ENCODE data around the gene ZYG11B. TPM values are rescaled to one million over a fixed set of nuclear protein-coding genes. Genes with fewer than 3 reads are reported as not detected.

The ZYG11B gene
- total and polyA plus RNA-seq, 3 experiments from 2014 or later = 11.2 to 11.9 (median 11.5) TPM

DNA sequence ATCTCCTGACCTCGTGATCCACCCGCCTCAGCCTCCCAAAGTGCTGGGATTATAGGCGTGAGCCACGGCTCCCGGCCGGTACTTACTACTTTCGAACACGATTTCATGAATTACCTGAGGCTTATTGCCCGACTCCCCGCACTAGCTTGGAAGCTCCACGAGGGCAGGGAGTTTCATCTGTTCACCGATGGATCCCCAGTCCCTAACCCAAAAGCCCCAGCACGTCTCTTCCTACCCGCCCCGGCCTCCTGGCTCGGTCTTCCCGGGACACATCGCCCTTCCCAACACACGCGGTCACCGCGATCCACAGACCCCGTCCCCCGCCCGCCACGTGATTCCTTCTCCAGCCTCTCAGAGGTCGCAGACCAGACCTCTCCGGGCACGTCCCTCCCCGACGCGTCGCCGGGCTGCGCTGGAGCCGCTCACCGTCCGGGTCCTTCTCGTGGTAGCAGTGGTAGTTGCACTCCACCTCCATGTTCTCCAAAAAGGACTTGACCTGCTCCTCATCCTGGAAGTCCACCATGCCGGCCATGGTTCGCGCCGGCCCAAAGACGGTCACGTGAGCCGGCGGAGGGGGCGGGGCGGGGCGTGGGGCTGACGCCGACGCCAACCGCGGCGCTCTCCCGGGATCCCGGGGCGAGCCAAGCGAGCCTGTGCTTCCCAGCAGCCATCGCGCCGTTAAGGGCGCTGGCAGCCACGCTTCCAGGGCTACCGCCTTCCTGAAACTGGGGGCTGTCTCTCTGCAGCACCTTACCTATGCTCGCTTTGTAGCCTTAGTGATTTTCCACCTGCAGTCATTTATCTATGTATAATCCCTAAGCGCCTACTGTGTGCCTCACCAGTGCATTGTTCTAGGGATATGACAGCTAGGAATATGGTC, 28.2 kb upstream of the ZYG11B start, which contains the start of gene COA7:
Gene COA7 (minus strand): TSS at position 553 of the 880 bp plus-strand sequence. CDS start 21 bp downstream, at position 532.
- H3K27ac ChIP-seq (ENCODE audit: low read depth, low read length) = peak within 1 kb of the TSS; percentile 80

DNA sequence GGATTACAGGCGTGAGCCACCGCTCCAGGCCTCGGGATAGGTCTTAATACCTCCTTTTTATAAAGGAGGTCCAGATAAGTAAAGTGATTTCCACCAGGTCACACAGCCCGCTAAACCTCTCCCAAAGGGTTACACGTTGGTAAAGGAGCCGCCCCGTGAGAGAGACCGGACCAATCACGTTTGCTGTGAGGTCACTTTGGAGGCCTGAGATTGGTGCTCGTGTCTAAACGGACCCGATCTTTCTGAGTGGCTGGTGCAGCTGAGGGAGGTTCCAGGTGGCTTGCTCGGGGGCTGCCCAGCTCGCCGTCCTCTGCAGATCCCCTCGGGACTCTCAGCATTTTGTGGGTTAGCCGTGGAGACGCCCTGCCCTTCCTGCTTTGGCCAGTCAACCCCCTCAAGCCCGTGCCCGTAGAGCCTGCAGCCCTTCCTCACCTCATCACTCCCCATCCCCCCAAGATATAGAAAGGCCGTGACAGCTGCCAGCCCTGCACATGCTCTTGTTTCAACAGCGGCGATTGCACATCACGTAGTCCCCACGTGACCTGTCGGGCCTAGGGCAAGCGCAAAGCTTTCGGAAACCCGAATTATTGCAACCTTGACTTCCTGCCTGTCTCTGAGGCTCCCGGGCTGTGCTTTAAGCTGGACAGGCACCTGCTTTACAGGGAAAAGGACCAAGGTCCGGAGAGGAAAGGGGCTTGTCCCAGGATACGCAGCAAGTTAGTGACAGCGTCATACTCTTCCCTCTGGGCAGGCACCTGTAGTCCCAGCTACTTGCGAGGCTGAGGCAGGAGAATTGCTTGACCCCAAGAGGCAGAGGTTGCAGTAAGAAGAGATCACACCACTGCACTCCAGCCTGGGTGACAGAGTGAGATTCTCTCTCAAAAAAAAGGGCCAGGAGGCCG, 23.1 kb upstream of the ZYG11B start:
- H3K9me3 ChIP-seq (ENCODE audit: low read length) = no peaks in the 10 kb centered on the region
- peaks cover 21 to 32% (median 26%) of the 10 kb centered on the region in 3 donors for H3K4me1 Mint-ChIP-seq
- DNase-seq = peak; percentile 62 to 87 (median 79)
- H3K27me3 ChIP-seq (ENCODE audit: insufficient read depth, low read length, poor library complexity, severe bottlenecking) = no peaks in the 10 kb centered on the region
- peak overlapping the region; percentile 73 to 94 (median 90) for H3K4me3 Mint-ChIP-seq
- no peaks in the 10 kb centered on the region for H3K36me3 ChIP-seq (ENCODE audit: insufficient read depth, low read length)
- ChIA-PET POLR2A (interaction anchor here (1.0 to 1.9 kb wide), 3 partner anchors 8 to 25 kb away, joined by 5 to 15 read pairs (median 13); partner anchors contain the start of gene ZYG11B), CTCF (interaction anchor here (0.9 to 1.6 kb wide), 2 partner anchors 17 to 219 kb away, joined by 3 to 7 read pairs; partner anchors contain the start of gene ECHDC2)
- peak overlapping the region; percentile 76 to 99 (median 95) for H3K27ac Mint-ChIP-seq
- no peaks in the 10 kb centered on the region for H3K9me3 Mint-ChIP-seq
- peaks cover 0 to 4% (median 0%) of the 10 kb centered on the region in 3 donors for H3K36me3 Mint-ChIP-seq
- peak overlapping the region; percentile 40 for H3K4me3 ChIP-seq (ENCODE audit: low read length)
- H3K27me3 Mint-ChIP-seq = peaks cover under 1 to 2% of the 10 kb centered on the region in 2 donors
- H3K27ac ChIP-seq (ENCODE audit: low read depth, low read length) = peak overlapping the region; percentile 61
- peaks cover 16% of the 10 kb centered on the region for H3K4me1 ChIP-seq (ENCODE audit: insufficient read depth, low read length)

More for the DNA sequence above, 28.2 kb upstream of the ZYG11B start, which contains the start of gene COA7:
- ChIA-PET POLR2A (interaction anchor here (0.6 to 0.9 kb wide), 2 partner anchors 28 to 84 kb away, joined by 3 read pairs; partner anchors contain the start of gene ZYG11B), CTCF (interaction anchor here (1.8 to 2.8 kb wide), 2 partner anchors 12 to 29 kb away, joined by 5 to 8 read pairs; partner anchors contain the start of gene ZYG11B)
- no peaks in the 10 kb centered on the region for H3K36me3 ChIP-seq (ENCODE audit: insufficient read depth, low read length)
- H3K27me3 Mint-ChIP-seq = no peaks in the 10 kb centered on the region
- H3K4me1 ChIP-seq (ENCODE audit: insufficient read depth, low read length) = peaks cover 16% of the 10 kb centered on the region
- peaks cover 20 to 33% (median 22%) of the 10 kb centered on the region in 3 donors for H3K4me1 Mint-ChIP-seq
- peak; percentile 52 to 70 (median 58) for DNase-seq
- no peaks in the 10 kb centered on the region for H3K9me3 Mint-ChIP-seq
- H3K36me3 Mint-ChIP-seq = peaks cover 0 to 7% (median 0%) of the 10 kb centered on the region in 3 donors
- H3K27ac Mint-ChIP-seq = peak within 1 kb of the TSS; percentile 73 to 93 (median 92)
- H3K27me3 ChIP-seq (ENCODE audit: insufficient read depth, low read length, poor library complexity, severe bottlenecking) = no peaks in the 10 kb centered on the region
- peak within 1 kb of the TSS; percentile 84 to 96 (median 92) for H3K4me3 Mint-ChIP-seq
- H3K4me3 ChIP-seq (ENCODE audit: low read length) = peak within 1 kb of the TSS; percentile 52
- H3K9me3 ChIP-seq (ENCODE audit: low read length) = no peaks in the 10 kb centered on the region

DNA sequence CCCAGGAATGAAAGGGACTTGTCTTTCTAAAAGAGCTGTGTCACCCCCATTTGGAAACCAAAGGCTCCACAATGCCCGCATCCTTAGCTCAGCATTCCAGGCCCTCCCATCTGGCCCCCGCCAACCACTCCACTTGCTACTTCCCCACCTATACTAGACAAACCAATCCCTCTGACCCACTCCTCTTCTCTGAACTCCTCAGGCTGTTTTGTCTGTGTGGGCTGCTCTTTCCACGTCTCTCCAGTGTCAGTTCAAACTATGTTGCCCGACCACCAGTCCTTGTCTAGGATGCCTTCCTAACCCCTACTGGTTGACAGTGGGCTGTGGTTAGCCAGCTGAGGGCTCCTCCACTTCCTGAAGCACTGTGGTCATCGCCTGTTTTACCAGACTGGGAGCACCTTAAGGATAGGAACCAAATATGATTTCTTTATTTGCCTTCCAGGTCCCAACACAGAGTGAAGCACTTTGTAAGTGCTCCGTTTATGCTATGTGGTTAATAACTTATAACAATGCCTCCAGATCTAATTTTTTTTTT, 20.1 kb upstream of the ZYG11B start:
- Histone ChIP-seq H3K27ac (ENCODE audit: low read depth, low read length) (no peak overlapping the region), H3K9me3 (ENCODE audit: low read length) (no peaks in the 10 kb centered on the region), H3K4me1 (ENCODE audit: insufficient read depth, low read length) (peaks cover 12% of the 10 kb centered on the region), H3K4me3 (ENCODE audit: low read length) (no peak overlapping the region), H3K27me3 (ENCODE audit: insufficient read depth, low read length, poor library complexity, severe bottlenecking) (no peaks in the 10 kb centered on the region), H3K36me3 (ENCODE audit: insufficient read depth, low read length) (no peaks in the 10 kb centered on the region)
- Mint-ChIP-seq H3K4me1 (peaks cover 14 to 20% (median 20%) of the 10 kb centered on the region in 3 donors), H3K27me3 (peaks cover 5% of the 10 kb centered on the region in 2 donors), H3K27ac (peak overlapping the region in 2 of 8 donors; percentile 55 to 89), H3K4me3 (peak overlapping the region in 2 of 7 donors; percentile 60 to 68), H3K36me3 (peaks cover 0 to 2% (median 0%) of the 10 kb centered on the region in 3 donors), H3K9me3 (no peaks in the 10 kb centered on the region)
- DNase-seq = no peak
- CTCF ChIA-PET = no interaction called here
- POLR2A ChIA-PET = no interaction called here

DNA sequence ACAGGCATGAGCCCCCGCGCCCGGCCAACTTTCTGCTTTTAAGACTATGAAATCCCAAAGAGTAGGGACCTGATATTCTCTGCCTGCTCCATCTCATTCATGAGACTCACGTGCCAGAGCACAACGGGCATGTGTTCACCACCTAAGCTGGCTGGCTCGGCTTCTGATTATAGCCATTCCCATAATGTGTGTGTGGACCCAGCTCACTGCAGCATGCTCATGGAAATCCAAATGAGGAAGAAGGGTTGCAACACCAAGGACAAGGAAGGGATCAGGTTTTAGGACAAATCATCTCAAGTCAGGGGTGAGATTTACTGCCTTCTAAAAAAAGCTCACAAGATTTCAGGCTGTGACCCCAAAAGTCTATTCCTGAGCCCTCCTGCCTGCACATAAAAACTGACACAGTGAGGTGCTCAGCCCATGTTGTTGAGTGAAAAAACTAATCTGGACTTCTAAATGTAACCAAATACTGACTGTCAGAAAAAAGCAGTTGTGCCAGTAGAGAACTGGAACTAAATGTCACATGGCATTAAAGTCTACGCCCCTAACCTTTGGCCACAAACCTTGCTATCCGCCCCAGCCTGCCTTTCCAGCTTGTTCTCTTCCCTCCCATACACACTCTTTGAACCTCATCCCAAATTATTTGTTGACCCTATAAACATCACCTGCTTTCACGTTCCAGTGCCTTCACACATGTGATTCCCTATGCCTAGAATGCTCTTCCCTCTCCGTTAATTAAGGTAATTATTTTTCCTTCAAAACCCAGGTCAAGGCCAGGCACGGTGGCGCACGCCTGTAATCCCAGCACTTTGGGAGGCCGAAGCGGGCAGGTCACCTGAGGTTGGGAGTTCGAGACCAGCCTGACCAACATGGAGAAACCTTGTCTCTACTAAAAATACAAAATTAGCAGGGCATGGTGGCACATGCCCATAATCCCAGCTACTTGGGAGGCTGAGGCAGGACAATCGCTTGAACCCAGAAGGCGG, 19.0 kb upstream of the ZYG11B start:
- H3K9me3 Mint-ChIP-seq = no peaks in the 10 kb centered on the region
- H3K4me3 Mint-ChIP-seq = no peak overlapping the region
- no peak for DNase-seq
- ChIA-PET CTCF (no interaction called here), POLR2A (no interaction called here)
- peaks cover 13 to 19% (median 17%) of the 10 kb centered on the region in 3 donors for H3K4me1 Mint-ChIP-seq
- peaks cover 0 to 2% (median 0%) of the 10 kb centered on the region in 3 donors for H3K36me3 Mint-ChIP-seq
- Histone ChIP-seq H3K27me3 (ENCODE audit: insufficient read depth, low read length, poor library complexity, severe bottlenecking) (no peaks in the 10 kb centered on the region), H3K4me1 (ENCODE audit: insufficient read depth, low read length) (peaks cover 12% of the 10 kb centered on the region), H3K27ac (ENCODE audit: low read depth, low read length) (no peak overlapping the region), H3K36me3 (ENCODE audit: insufficient read depth, low read length) (no peaks in the 10 kb centered on the region), H3K9me3 (ENCODE audit: low read length) (no peaks in the 10 kb centered on the region), H3K4me3 (ENCODE audit: low read length) (no peak overlapping the region)
- peaks cover 5% of the 10 kb centered on the region in 2 donors for H3K27me3 Mint-ChIP-seq
- H3K27ac Mint-ChIP-seq = peak overlapping the region in 1 of 8 donors; percentile 27

DNA sequence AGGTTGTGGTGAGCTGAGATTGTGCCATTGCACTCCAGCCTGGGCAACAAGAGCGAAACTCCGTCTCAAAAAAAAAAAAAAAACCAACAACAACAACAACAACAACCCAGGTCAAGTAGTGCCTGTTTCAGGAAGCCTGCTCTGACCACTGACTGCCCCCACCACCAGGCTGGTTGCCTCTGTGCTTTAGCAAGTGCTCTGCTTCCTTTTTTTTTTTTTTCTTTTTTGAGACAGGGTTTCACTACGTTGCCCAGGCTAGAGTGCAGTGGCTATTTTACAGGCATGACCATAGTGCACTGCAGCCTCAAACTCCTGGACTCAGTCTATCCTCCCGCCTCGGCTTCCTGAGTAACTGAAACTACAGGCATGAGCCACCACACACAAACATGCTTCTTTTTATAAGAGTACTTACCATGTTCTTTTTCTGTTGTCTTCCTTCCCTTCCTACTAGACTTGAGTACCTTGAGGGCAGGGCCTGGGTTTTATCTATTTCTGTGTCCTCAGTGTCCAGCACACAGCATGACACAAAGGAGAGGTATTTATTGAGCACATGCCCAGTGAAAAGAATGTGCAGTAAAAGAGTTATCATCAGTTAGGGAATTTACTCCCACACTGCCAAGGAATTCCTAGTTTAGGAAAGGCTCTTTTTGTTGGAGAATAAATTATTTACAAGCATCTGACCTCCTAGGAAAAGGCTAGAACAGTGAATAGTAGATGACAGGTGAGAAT, 18.2 kb upstream of the ZYG11B start:
- ChIA-PET POLR2A (no interaction called here), CTCF (no interaction called here)
- DNase-seq = no peak
- H3K9me3 ChIP-seq (ENCODE audit: low read length) = no peaks in the 10 kb centered on the region
- H3K4me3 Mint-ChIP-seq = no peak overlapping the region
- H3K27ac Mint-ChIP-seq = peak overlapping the region in 2 of 8 donors; percentile 0 to 21
- no peak overlapping the region for H3K27ac ChIP-seq (ENCODE audit: low read depth, low read length)
- peaks cover 6% of the 10 kb centered on the region for H3K4me1 ChIP-seq (ENCODE audit: insufficient read depth, low read length)
- H3K4me1 Mint-ChIP-seq = peaks cover 9 to 10% (median 10%) of the 10 kb centered on the region in 3 donors
- peaks cover 0 to under 1% (median 0%) of the 10 kb centered on the region in 3 donors for H3K36me3 Mint-ChIP-seq
- no peaks in the 10 kb centered on the region for H3K36me3 ChIP-seq (ENCODE audit: insufficient read depth, low read length)
- no peaks in the 10 kb centered on the region for H3K27me3 ChIP-seq (ENCODE audit: insufficient read depth, low read length, poor library complexity, severe bottlenecking)
- H3K9me3 Mint-ChIP-seq = no peaks in the 10 kb centered on the region
- no peak overlapping the region for H3K4me3 ChIP-seq (ENCODE audit: low read length)
- H3K27me3 Mint-ChIP-seq = peaks cover 5% of the 10 kb centered on the region in 2 donors

DNA sequence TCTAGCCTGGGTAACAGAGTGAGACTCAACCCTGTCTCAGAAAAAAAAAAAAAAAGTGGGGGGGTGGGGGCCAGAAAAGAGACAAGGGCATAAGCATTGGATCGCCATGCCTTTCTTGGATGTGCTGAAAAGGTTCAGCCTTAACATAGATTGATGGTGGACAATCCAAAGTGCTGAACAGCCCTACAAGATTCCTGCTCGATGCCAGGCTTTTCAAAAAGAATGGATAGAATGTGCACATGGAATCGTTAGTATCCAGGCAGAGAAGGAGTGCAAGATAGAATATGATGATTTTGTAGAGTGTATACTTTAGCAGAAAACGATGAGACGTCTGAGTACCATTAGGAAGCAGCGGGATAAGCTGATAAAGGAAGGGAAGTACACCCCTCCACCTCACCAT, 17.2 kb upstream of the ZYG11B start:
- H3K36me3 Mint-ChIP-seq = no peaks in the 10 kb centered on the region
- peaks cover 3 to 5% of the 10 kb centered on the region in 2 donors for H3K27me3 Mint-ChIP-seq
- ChIA-PET CTCF (no interaction called here), POLR2A (no interaction called here)
- no peaks in the 10 kb centered on the region for H3K27me3 ChIP-seq (ENCODE audit: insufficient read depth, low read length, poor library complexity, severe bottlenecking)
- no peak overlapping the region for H3K27ac ChIP-seq (ENCODE audit: low read depth, low read length)
- DNase-seq = no peak
- no peaks in the 10 kb centered on the region for H3K9me3 ChIP-seq (ENCODE audit: low read length)
- no peaks in the 10 kb centered on the region for H3K36me3 ChIP-seq (ENCODE audit: insufficient read depth, low read length)
- no peak overlapping the region for H3K4me3 Mint-ChIP-seq
- H3K4me1 ChIP-seq (ENCODE audit: insufficient read depth, low read length) = no peaks in the 10 kb centered on the region
- peaks cover 2 to 4% (median 3%) of the 10 kb centered on the region in 3 donors for H3K4me1 Mint-ChIP-seq
- H3K9me3 Mint-ChIP-seq = no peaks in the 10 kb centered on the region
- no peak overlapping the region for H3K4me3 ChIP-seq (ENCODE audit: low read length)
- no peak overlapping the region for H3K27ac Mint-ChIP-seq

All from CD8-positive, alpha-beta memory T cell (primary cell).